Bronchial smooth muscle cell (primary cell): ENCODE measurements around the gene SLC23A1. TPM values are rescaled to one million over a fixed set of nuclear protein-coding genes. Genes with fewer than 3 reads are reported as not detected.

Source experiments
- total RNA-seq: library from RNA; depleted of rRNA; stranded (reverse); fragments of >200 nt; gene quantifications from 2 replicates; pipeline ENCODE4 v1.2.1, GENCODE V29; 2014

Gene SLC23A1
- total RNA-seq: not detected in 2 replicates

GRCh38 chr5:139383275-139383992, at the start of gene SLC23A1:
TSS of gene SLC23A1 (minus strand) at chr5:139383297. CDS start at chr5:139383253, 44 bp downstream.

DNA sequence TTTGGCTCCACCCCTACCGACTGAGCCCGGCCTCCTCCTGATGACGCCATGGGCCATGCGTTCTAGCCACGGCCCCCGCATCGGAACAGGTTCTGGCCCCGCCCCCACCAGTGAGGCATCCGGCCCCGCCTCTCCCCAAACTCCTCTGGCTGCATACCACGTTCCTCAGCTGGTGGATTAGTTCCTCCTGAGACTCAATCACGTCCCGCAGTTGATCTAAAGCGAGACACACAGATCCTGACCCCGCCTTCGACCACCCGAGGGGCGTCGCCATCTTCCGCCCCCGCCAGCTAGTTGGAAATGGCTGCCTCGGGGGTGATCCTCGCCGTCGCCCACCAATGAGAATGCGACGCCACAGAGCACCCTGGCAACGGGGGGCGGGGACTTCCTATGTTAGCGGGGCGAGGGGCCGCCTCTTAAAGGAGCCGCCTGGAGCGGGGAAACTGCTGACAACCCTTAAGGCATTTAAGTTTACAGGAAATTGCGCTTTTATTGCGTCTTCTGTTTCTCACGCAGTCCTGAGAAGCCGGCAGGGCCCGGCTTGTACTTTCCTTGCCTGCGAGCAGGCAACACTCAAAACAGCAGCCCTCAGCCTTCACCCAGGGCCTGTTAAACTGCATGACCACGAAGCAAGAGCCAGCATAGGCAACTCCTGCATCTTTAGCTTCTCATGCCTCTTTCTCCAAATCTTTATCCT, 20.8 kb upstream of the SLC23A1 start, which contains the start of gene SPATA24:
Gene SPATA24, minus strand, starts transcription at position 303 of the 697 bp plus-strand sequence. Its CDS starts 29 bp downstream, at position 274.

GRCh38 chr5:139394654-139395566, 11.8 kb upstream of the SLC23A1 start, which contains the start of gene PROB1:
TSS of gene PROB1 (minus strand) at chr5:139395104. CDS start at chr5:139395081, 23 bp downstream.

GRCh38 chr5:139389701-139390638, 6.9 kb upstream of the SLC23A1 start, which contains the start of gene MZB1:
TSS of gene MZB1 (minus strand) at chr5:139389913. CDS start at chr5:139389856, 57 bp downstream.

DNA sequence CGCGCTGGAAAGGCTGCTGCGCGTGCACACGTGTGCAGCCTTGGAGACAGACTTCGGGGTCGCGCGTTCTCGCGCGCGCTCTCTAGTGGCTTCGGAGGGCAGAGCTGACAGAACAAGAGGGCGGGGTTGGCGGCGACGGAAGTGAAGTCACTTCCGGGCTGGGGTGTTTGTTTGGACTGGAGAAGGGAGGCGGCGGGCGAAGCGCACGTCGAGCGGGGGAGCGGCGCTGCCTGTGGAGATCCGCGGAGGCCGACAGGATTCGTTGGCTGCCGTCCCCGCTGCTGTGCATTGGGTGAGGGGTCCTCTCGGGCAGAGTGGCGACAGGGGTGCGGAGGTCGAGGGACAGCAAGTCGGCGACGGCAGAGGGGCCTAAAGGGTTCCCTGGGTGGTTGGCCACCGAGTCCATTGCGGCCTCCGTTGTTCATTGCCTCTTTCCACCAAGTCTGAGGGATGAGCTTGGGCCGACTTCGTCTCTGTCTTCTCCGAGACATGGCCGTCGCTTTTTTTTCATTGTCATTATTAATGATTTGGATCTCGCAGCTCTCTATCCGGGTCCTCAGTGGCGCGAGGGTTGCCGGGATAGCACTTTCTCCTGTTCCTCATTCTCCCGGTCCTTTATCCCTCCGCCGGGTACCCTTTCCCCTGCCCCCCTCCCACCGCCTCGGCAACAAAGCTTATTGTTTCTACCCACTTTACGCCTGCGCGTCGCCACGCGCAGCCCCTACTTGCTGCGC, 41.2 kb downstream of the SLC23A1 start, which contains the start of gene PAIP2:
Gene PAIP2, plus strand, starts transcription at position 166 of the 734 bp plus-strand sequence. CDS start 21,931 bp downstream, outside the sequence.

Other genes starting within 250 kb of the SLC23A1 start
- gene SIL1, start 184.9 kb downstream of the SLC23A1 start, total RNA-seq: 109 and 134 TPM in 2 replicates
- gene MATR3, start 89.6 kb downstream of the SLC23A1 start, total RNA-seq: 211 and 213 TPM in 2 replicates
- 61.9 and 74.1 TPM in 2 replicates for gene PAIP2, start 41.4 kb downstream of the SLC23A1 start, total RNA-seq
- gene MZB1, start 6.6 kb upstream of the SLC23A1 start, total RNA-seq: not detected in 2 replicates
- gene PROB1, start 11.8 kb upstream of the SLC23A1 start, total RNA-seq: 0.26 and 1.3 TPM in 2 replicates
- gene SPATA24, start 20.8 kb upstream of the SLC23A1 start, total RNA-seq: 3.5 and 7.7 TPM in 2 replicates
- 9.8 and 10.6 TPM in 2 replicates for gene DNAJC18, start 56.2 kb upstream of the SLC23A1 start, total RNA-seq
- not detected in 2 replicates for gene ECSCR, start 79.4 kb upstream of the SLC23A1 start, total RNA-seq
- gene SMIM33, start 87.7 kb upstream of the SLC23A1 start, total RNA-seq: not detected in 2 replicates
- 30.9 and 42.2 TPM in 2 replicates for gene STING1, start 99.5 kb upstream of the SLC23A1 start, total RNA-seq
- 26.6 and 37.2 TPM in 2 replicates for gene UBE2D2, start 178.0 kb upstream of the SLC23A1 start, total RNA-seq